ENCODE data around the gene VARS2. TPM values are rescaled to one million over a fixed set of nuclear protein-coding genes. Genes with fewer than 3 reads are reported as not detected.

VARS2 gene
- total and polyA plus RNA-seq, 2 donors from 2014 or later = 30.4 to 34.5 TPM

DNA sequence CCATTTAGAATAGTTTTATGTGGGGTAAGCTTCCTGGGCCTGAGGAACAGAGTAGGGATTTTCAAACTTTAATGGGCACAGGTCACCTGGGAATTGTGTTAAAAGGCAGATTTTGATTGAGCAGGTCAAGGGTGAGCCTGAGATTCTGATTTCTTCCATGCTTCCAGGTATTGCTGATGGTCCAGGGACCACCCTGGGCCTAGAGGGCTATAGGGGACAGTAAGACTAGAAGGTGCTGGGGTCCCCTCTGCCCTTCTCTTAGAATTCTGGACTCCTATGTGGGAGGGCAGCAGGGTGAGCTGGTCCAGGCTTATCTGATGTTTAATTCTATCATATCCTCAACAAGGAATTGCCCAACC is 27.2 kb upstream of the VARS2 start:
- Histone ChIP-seq H3K4me3 (ENCODE audit: low read length in 3 of 3) (peak overlapping the region in 2 of 3 donors; percentile 11 to 83), H3K27ac (ENCODE audit: low read depth in 2 of 2, low read length in 2 of 2) (peak overlapping the region; percentile 94 to 97), H3K36me3 (ENCODE audit: control insufficient read depth in 2 of 3, insufficient read depth in 3 of 3, low read length in 3 of 3) (peaks cover 3 to 13% (median 9%) of the 10 kb centered on the region in 3 donors), H3K4me1 (ENCODE audit: control insufficient read depth in 2 of 3, insufficient read depth in 2 of 3, low read depth in 1 of 3, low read length in 3 of 3) (peaks cover 5 to 37% (median 19%) of the 10 kb centered on the region in 3 donors), H3K9me3 (ENCODE audit: control insufficient read depth in 2 of 3, insufficient read depth in 1 of 3, low read length in 3 of 3) (no peaks in the 10 kb centered on the region), H3K9ac (ENCODE audit: low read length in 3 of 3) (peak overlapping the region in 1 of 3 donors; percentile 7), H3K27me3 (ENCODE audit: control insufficient read depth, insufficient read depth, low read length) (no peaks in the 10 kb centered on the region)
- intact Hi-C loops (cut with DNase I) = loop anchor here (10.0 kb wide), 1 partner anchor 152 kb away; no protein-coding TSS in a partner anchor
- TF ChIP-seq, protein P1, sequence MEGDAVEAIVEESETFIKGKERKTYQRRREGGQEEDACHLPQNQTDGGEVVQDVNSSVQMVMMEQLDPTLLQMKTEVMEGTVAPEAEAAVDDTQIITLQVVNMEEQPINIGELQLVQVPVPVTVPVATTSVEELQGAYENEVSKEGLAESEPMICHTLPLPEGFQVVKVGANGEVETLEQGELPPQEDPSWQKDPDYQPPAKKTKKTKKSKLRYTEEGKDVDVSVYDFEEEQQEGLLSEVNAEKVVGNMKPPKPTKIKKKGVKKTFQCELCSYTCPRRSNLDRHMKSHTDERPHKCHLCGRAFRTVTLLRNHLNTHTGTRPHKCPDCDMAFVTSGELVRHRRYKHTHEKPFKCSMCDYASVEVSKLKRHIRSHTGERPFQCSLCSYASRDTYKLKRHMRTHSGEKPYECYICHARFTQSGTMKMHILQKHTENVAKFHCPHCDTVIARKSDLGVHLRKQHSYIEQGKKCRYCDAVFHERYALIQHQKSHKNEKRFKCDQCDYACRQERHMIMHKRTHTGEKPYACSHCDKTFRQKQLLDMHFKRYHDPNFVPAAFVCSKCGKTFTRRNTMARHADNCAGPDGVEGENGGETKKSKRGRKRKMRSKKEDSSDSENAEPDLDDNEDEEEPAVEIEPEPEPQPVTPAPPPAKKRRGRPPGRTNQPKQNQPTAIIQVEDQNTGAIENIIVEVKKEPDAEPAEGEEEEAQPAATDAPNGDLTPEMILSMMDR (IDR thresholded peaks at IDR 0.05; ENCODE audit: borderline replicate concordance, extremely low read depth, insufficient read depth) = no peak
- DNase-seq = peak in 1 of 5 donors; percentile 39
- FAIRE-seq = no peak

DNA sequence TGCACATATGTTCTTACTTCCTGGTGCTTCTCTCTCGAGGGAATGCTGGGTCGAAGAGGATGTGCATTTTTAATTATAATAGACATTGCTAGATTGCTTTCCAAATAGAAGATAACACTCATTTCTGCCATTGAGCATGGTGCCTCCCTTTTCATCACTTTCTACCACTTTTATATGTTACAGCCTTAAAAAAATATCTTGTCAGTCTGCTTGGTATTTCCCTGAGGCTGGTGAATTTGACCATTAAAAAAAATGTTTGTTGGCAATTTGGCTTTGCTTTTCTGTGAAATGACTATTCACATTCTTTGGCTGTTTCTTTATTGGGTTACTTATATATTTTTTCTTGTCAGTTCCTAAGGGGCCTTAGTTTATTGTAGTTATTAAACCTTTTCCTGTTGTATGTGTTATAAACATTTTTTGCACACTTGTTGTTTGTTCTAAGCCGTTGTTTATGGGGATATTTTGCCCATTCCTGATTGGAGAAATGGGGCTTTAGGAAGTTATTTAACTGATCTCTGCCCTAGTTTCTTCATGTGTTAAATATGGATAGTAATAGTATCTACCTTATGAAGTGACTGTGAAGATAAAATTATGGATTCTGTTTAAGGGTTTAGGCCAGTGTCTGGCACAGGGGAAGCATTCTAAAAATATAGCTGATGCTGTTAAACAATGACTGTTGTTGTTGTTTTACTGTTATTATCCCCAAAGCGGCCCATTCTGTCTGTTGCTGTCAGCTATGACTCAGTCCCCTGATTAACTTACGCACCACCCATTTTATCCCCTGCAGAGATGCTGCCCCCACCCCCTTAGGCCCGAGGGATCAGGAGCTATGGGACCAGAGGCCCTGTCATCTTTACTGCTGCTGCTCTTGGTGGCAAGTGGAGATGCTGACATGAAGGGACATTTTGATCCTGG is 25.9 kb upstream of the VARS2 start:
- Histone ChIP-seq H3K4me1 (ENCODE audit: control insufficient read depth in 2 of 3, insufficient read depth in 2 of 3, low read depth in 1 of 3, low read length in 3 of 3) (peaks cover 3 to 27% (median 11%) of the 10 kb centered on the region in 3 donors), H3K36me3 (ENCODE audit: control insufficient read depth in 2 of 3, insufficient read depth in 3 of 3, low read length in 3 of 3) (peaks cover 3 to 21% (median 11%) of the 10 kb centered on the region in 3 donors), H3K27me3 (ENCODE audit: control insufficient read depth, insufficient read depth, low read length) (no peaks in the 10 kb centered on the region), H3K9ac (ENCODE audit: low read length in 3 of 3) (no peak overlapping the region), H3K9me3 (ENCODE audit: control insufficient read depth in 2 of 3, insufficient read depth in 1 of 3, low read length in 3 of 3) (no peaks in the 10 kb centered on the region), H3K27ac (ENCODE audit: low read depth in 2 of 2, low read length in 2 of 2) (no peak overlapping the region), H3K4me3 (ENCODE audit: low read length in 3 of 3) (no peak overlapping the region)
- no peak for FAIRE-seq
- intact Hi-C loops (cut with DNase I) = loop anchor here (10.0 kb wide), 1 partner anchor 153 kb away; no protein-coding TSS in a partner anchor
- TF ChIP-seq, protein P1 (IDR thresholded peaks at IDR 0.05; ENCODE audit: borderline replicate concordance, extremely low read depth, insufficient read depth) = no peak
- DNase-seq = no peak

DNA sequence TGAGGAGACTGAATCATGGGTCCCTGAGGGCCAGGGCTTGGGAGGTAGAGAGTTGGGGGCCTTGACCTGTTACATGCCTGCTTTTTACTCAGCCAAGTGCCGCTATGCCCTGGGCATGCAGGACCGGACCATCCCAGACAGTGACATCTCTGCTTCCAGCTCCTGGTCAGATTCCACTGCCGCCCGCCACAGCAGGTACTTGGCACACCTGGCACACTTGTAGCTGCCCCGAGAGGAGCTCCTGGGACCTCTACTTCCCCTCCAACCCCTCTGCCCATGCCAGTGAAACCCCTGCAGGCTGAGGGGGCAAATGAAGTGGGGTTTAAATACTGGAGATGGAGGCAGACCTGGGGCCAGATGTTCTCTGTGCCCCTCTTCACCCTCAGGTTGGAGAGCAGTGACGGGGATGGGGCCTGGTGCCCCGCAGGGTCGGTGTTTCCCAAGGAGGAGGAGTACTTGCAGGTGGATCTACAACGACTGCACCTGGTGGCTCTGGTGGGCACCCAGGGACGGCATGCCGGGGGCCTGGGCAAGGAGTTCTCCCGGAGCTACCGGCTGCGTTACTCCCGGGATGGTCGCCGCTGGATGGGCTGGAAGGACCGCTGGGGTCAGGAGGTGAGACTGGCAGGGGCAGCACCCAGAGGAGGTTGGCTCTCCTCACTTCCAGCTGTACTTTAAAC is 25.1 kb upstream of the VARS2 start:
- FAIRE-seq (no peak), DNase-seq (peak in 1 of 5 donors; percentile 29)
- Histone ChIP-seq H3K4me3 (ENCODE audit: low read length in 3 of 3) (no peak overlapping the region), H3K27me3 (ENCODE audit: control insufficient read depth, insufficient read depth, low read length) (no peaks in the 10 kb centered on the region), H3K9ac (ENCODE audit: low read length in 3 of 3) (no peak overlapping the region), H3K9me3 (ENCODE audit: control insufficient read depth in 2 of 3, insufficient read depth in 1 of 3, low read length in 3 of 3) (no peaks in the 10 kb centered on the region), H3K4me1 (ENCODE audit: control insufficient read depth in 2 of 3, insufficient read depth in 2 of 3, low read depth in 1 of 3, low read length in 3 of 3) (peaks cover 3 to 22% (median 11%) of the 10 kb centered on the region in 3 donors), H3K36me3 (ENCODE audit: control insufficient read depth in 2 of 3, insufficient read depth in 3 of 3, low read length in 3 of 3) (peaks cover 3 to 26% (median 11%) of the 10 kb centered on the region in 3 donors), H3K27ac (ENCODE audit: low read depth in 2 of 2, low read length in 2 of 2) (no peak overlapping the region)
- intact Hi-C loops (cut with DNase I) = loop anchor here (10.0 kb wide), 1 partner anchor 154 kb away; no protein-coding TSS in a partner anchor
- TF ChIP-seq, protein P1 (IDR thresholded peaks at IDR 0.05; ENCODE audit: borderline replicate concordance, extremely low read depth, insufficient read depth) = no peak

Data from kidney (tissue), 14 donors.